IPS-18a (cell line): ENCODE results near the gene PHACTR2.

Experiments
- H3K27ac ChIP-seq: one replicate; pipeline ENCODE4 v1.5.1; 2013; ENCODE audit warnings: low read length
- H3K27me3 ChIP-seq: one replicate; pipeline ENCODE4 v1.6.1; 2013; ENCODE audit warnings: mild to moderate bottlenecking, low read length; ENCODE audit not compliant: control insufficient read depth, insufficient read depth
- H3K36me3 ChIP-seq: one replicate; pipeline ENCODE4 v1.6.1; 2013; ENCODE audit warnings: low read depth, low read length; ENCODE audit not compliant: control insufficient read depth
- H3K4me1 ChIP-seq: one replicate; pipeline ENCODE4 v1.6.1; 2013; ENCODE audit warnings: low read depth, low read length; ENCODE audit not compliant: control insufficient read depth
- H3K4me3 ChIP-seq: one replicate; pipeline ENCODE4 v1.5.1; 2013; ENCODE audit warnings: low read length
- H3K9ac ChIP-seq: one replicate; pipeline ENCODE4 v1.6.1; 2013; ENCODE audit warnings: mild to moderate bottlenecking, low read length, moderate library complexity
- H3K9me3 ChIP-seq: one replicate; pipeline ENCODE4 v1.6.1; 2013; ENCODE audit warnings: low read depth, low read length; ENCODE audit not compliant: control insufficient read depth

PHACTR2 gene

GRCh38 chr6:143692696-143693095 is 14.9 kb downstream of the PHACTR2 start:
- Histone ChIP-seq H3K36me3 (no peaks in the 10 kb centered on the region), H3K4me1 (peaks cover 32% of the 10 kb centered on the region), H3K27ac (no peak overlapping the region)

GRCh38 chr6:143694013-143694412 is 16.2 kb downstream of the PHACTR2 start:
- no peaks in the 10 kb centered on the region for H3K36me3 ChIP-seq
- H3K9ac ChIP-seq, result no peak overlapping the region
- no peak overlapping the region for H3K4me3 ChIP-seq
- H3K9me3 ChIP-seq, result no peaks in the 10 kb centered on the region
- H3K4me1 ChIP-seq, result peaks cover 31% of the 10 kb centered on the region
- no peak overlapping the region for H3K27ac ChIP-seq
- no peaks in the 10 kb centered on the region for H3K27me3 ChIP-seq

More at GRCh38 chr6:143692696-143693095, 14.9 kb downstream of the PHACTR2 start:
- Histone ChIP-seq H3K27me3 (no peaks in the 10 kb centered on the region), H3K4me3 (no peak overlapping the region), H3K9ac (no peak overlapping the region), H3K9me3 (no peaks in the 10 kb centered on the region)

- no peaks in the 10 kb centered on the region for H3K9me3 ChIP-seq
- H3K9ac ChIP-seq, result no peak overlapping the region
- no peak overlapping the region for H3K4me3 ChIP-seq
- no peaks in the 10 kb centered on the region for H3K36me3 ChIP-seq
- no peaks in the 10 kb centered on the region for H3K27me3 ChIP-seq
- peaks cover 31% of the 10 kb centered on the region for H3K4me1 ChIP-seq
- H3K27ac ChIP-seq, result no peak overlapping the region
Observed at GRCh38 chr6:143694560-143694959, 16.8 kb downstream of the PHACTR2 start.

- no peaks in the 10 kb centered on the region for H3K27me3 ChIP-seq
- H3K4me3 ChIP-seq, result no peak overlapping the region
- H3K9me3 ChIP-seq, result no peaks in the 10 kb centered on the region
- H3K36me3 ChIP-seq, result no peaks in the 10 kb centered on the region
- no peak overlapping the region for H3K27ac ChIP-seq
- no peak overlapping the region for H3K9ac ChIP-seq
- peaks cover 24% of the 10 kb centered on the region for H3K4me1 ChIP-seq
Observed at GRCh38 chr6:143695130-143695968, 17.6 kb downstream of the PHACTR2 start.

GRCh38 chr6:143695969-143696663 is 18.4 kb downstream of the PHACTR2 start:
- H3K36me3 ChIP-seq, result no peaks in the 10 kb centered on the region
- H3K27ac ChIP-seq, result no peak overlapping the region
- peaks cover 19% of the 10 kb centered on the region for H3K4me1 ChIP-seq
- H3K4me3 ChIP-seq, result no peak overlapping the region
- H3K9ac ChIP-seq, result no peak overlapping the region
- no peaks in the 10 kb centered on the region for H3K9me3 ChIP-seq
- no peaks in the 10 kb centered on the region for H3K27me3 ChIP-seq

GRCh38 chr6:143696664-143697000 is 18.9 kb downstream of the PHACTR2 start:
- H3K9ac ChIP-seq, result no peak overlapping the region
- H3K27me3 ChIP-seq, result no peaks in the 10 kb centered on the region
- H3K27ac ChIP-seq, result no peak overlapping the region
- no peak overlapping the region for H3K4me3 ChIP-seq
- H3K4me1 ChIP-seq, result peaks cover 15% of the 10 kb centered on the region
- no peaks in the 10 kb centered on the region for H3K36me3 ChIP-seq
- H3K9me3 ChIP-seq, result no peaks in the 10 kb centered on the region

- Histone ChIP-seq H3K36me3 (no peaks in the 10 kb centered on the region), H3K27me3 (no peaks in the 10 kb centered on the region), H3K9ac (no peak overlapping the region), H3K27ac (no peak overlapping the region), H3K4me3 (no peak overlapping the region), H3K4me1 (peaks cover 10% of the 10 kb centered on the region), H3K9me3 (no peaks in the 10 kb centered on the region)
Observed at GRCh38 chr6:143697076-143697800, 19.5 kb downstream of the PHACTR2 start.

- no peak overlapping the region for H3K27ac ChIP-seq
Observed at GRCh38 chr6:143698329-143698728, 20.6 kb downstream of the PHACTR2 start.

GRCh38 chr6:143698759-143699429 is 21.1 kb downstream of the PHACTR2 start:
- H3K27ac ChIP-seq, result no peak overlapping the region
- no peaks in the 10 kb centered on the region for H3K36me3 ChIP-seq
- H3K9ac ChIP-seq, result no peak overlapping the region
- H3K4me1 ChIP-seq, result peaks cover 10% of the 10 kb centered on the region
- H3K4me3 ChIP-seq, result no peak overlapping the region
- no peaks in the 10 kb centered on the region for H3K27me3 ChIP-seq
- no peaks in the 10 kb centered on the region for H3K9me3 ChIP-seq

More at GRCh38 chr6:143698329-143698728, 20.6 kb downstream of the PHACTR2 start:
- no peaks in the 10 kb centered on the region for H3K9me3 ChIP-seq
- H3K4me3 ChIP-seq, result no peak overlapping the region
- H3K27me3 ChIP-seq, result no peaks in the 10 kb centered on the region
- H3K4me1 ChIP-seq, result peaks cover 10% of the 10 kb centered on the region
- H3K36me3 ChIP-seq, result no peaks in the 10 kb centered on the region
- no peak overlapping the region for H3K9ac ChIP-seq

- no peak overlapping the region for H3K27ac ChIP-seq
Observed at GRCh38 chr6:143699430-143699825, 21.7 kb downstream of the PHACTR2 start.

GRCh38 chr6:143700684-143701348 is 23.1 kb downstream of the PHACTR2 start:
- H3K4me1 ChIP-seq, result no peaks in the 10 kb centered on the region
- H3K27me3 ChIP-seq, result no peaks in the 10 kb centered on the region
- H3K4me3 ChIP-seq, result no peak overlapping the region
- H3K9ac ChIP-seq, result no peak overlapping the region
- H3K36me3 ChIP-seq, result no peaks in the 10 kb centered on the region
- H3K9me3 ChIP-seq, result no peaks in the 10 kb centered on the region
- no peak overlapping the region for H3K27ac ChIP-seq

More at GRCh38 chr6:143699430-143699825, 21.7 kb downstream of the PHACTR2 start:
- H3K36me3 ChIP-seq, result no peaks in the 10 kb centered on the region
- H3K27me3 ChIP-seq, result no peaks in the 10 kb centered on the region
- H3K4me3 ChIP-seq, result no peak overlapping the region
- peaks cover 6% of the 10 kb centered on the region for H3K4me1 ChIP-seq
- no peak overlapping the region for H3K9ac ChIP-seq
- no peaks in the 10 kb centered on the region for H3K9me3 ChIP-seq
